Measurements from ENCODE around the gene TCF19. TPM values are rescaled to one million over a fixed set of nuclear protein-coding genes. Genes with fewer than 3 reads are reported as not detected.

TCF19 gene
- total and polyA plus RNA-seq, 2 donors (not counting 1 experiment from before 2014, with no cell fraction given) = 10.0 to 10.4 TPM

DNA sequence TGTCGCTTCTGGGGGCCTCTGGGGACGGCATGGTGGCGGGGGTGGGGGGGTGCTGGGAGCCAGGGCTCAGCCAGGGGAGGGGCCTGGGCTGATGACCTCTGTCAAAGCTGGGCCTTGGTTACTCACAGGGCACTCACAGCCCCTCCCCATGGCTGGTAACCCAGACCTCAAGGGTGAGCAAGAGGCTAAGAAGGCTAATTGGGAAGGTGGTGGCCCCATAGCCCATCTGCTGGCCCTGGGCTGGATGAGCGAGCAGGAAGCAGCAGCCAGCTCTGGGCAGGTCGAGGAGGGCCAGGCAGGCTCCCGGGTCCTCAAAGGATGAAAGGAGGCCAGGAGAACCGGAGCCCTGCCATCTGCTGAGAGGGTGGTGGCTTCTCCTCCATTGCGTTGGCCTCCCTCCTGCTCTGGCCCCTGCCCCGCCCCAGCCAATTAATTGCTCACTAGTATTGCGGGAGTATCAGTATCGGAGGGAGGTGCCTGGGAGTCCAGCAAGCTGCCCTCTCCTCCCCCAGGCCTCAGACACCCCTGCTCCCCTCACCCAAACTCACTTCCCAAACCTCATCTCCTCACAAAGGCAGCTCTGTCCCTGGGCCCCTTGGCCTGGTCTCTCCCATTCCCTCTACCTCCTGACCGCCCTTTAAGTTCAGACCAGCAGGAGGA lies 37.1 kb upstream of the TCF19 start:
- ChIA-PET CTCF (interaction anchor here (0.5 to 1.6 kb wide), 2 partner anchors 9 to 447 kb away, joined by 3 to 6 read pairs; no protein-coding TSS in a partner anchor), POLR2A (no interaction called here)
- 91% methylated on average over 10 of the region's 12 CpGs for WGBS (ENCODE audit: insufficient coverage)

More for the DNA sequence above, 37.1 kb upstream of the TCF19 start:
- H3K4me2 ChIP-seq (replicated peaks; ENCODE audit: low read depth, low read length, poor library complexity, severe bottlenecking) = no peak overlapping the region
- Mint-ChIP-seq H3K27ac (no peak overlapping the region), H3K4me3 (no peak overlapping the region), H3K9me3 (ENCODE audit: insufficient read depth) (no peaks in the 10 kb centered on the region), H3K4me1 (no peaks in the 10 kb centered on the region), H3K27me3 (peaks cover 20% of the 10 kb centered on the region)
- H3K36me3 ChIP-seq (replicated peaks in 1 of 2; ENCODE audit: control extremely low read depth in 1 of 2, control insufficient read depth in 1 of 2, extremely low read depth in 1 of 2, insufficient read depth in 2 of 2, low read length in 1 of 2) = no peaks in the 10 kb centered on the region
- no peak for ATAC-seq (ENCODE audit: low read depth)
- H4K20me1 ChIP-seq (ENCODE audit: control insufficient read depth, insufficient read depth, low read length, poor library complexity, severe bottlenecking) = no peaks in the 10 kb centered on the region
- no peak for DNase-seq
- no peaks in the 10 kb centered on the region for H3K4me1 ChIP-seq (ENCODE audit: control insufficient read depth in 2 of 2, insufficient read depth in 2 of 2, low read length in 2 of 2)
- H3K27me3 ChIP-seq (replicated peaks in 1 of 4; ENCODE audit: control extremely low read depth in 1 of 4, control insufficient read depth in 3 of 4, insufficient read depth in 4 of 4, low read length in 3 of 4) = peaks cover 0 to 7% (median 0%) of the 10 kb centered on the region in 4 experiments
- H2AFZ ChIP-seq (ENCODE audit: insufficient read depth, low read depth, low read length, poor library complexity, severe bottlenecking) = no peak overlapping the region
- TF ChIP-seq EZH2 (IDR thresholded peaks at IDR 0.05; ENCODE audit: borderline replicate concordance, insufficient read depth, low read depth, low read length, poor library complexity, severe bottlenecking) (no peak), CTCF (IDR thresholded peaks at IDR 0.05) (no peak)
- H3K4me3 ChIP-seq (ENCODE audit: control extremely low read depth in 1 of 5, extremely low read depth in 1 of 5, insufficient read depth in 1 of 5, low read depth in 2 of 5, low read length in 4 of 5) = no peak overlapping the region
- H3K27ac ChIP-seq (ENCODE audit: low read length in 2 of 2) = no peak overlapping the region
- H3K9ac ChIP-seq (ENCODE audit: low read length) = no peak overlapping the region
- no peaks in the 10 kb centered on the region for H3K9me3 ChIP-seq (ENCODE audit: control extremely low read depth in 1 of 3, control insufficient read depth in 2 of 3, insufficient read depth in 1 of 3, low read length in 2 of 3)
- H3K79me2 ChIP-seq (ENCODE audit: control insufficient read depth, insufficient read depth, low read length) = no peaks in the 10 kb centered on the region
- intact Hi-C loops (cut with micrococcal nuclease) = no loop called here
